Esophagus mucosa (tissue), 1 donor: ENCODE results near the gene DIP2B. TPM values are rescaled to one million over a fixed set of nuclear protein-coding genes. Genes with fewer than 3 reads are reported as not detected.
A peak's percentile ranks its signal among the peaks of the same experiment; 100 is the strongest.
"Not testable (repeated sequence)": the region's sequence is repeated elsewhere in the genome, so short reads cannot be mapped to it uniquely, and the experiment has no call there.

Experiments used
- ATAC-seq: fragments of 200-7000 bp; cut with Tn5 transposase; one replicate; pipeline ENCODE4 v1.9.1; 2020
- total RNA-seq: library from RNA; stranded (reverse); gene quantifications from one replicate; pipeline ENCODE4 v1.2.4, GENCODE V29; 2023
- donor health status: DM: yes; HTN: yes; CAD: no.

DIP2B gene
- total RNA-seq, 1 donor from 2014 or later: 35.3 TPM

DNA sequence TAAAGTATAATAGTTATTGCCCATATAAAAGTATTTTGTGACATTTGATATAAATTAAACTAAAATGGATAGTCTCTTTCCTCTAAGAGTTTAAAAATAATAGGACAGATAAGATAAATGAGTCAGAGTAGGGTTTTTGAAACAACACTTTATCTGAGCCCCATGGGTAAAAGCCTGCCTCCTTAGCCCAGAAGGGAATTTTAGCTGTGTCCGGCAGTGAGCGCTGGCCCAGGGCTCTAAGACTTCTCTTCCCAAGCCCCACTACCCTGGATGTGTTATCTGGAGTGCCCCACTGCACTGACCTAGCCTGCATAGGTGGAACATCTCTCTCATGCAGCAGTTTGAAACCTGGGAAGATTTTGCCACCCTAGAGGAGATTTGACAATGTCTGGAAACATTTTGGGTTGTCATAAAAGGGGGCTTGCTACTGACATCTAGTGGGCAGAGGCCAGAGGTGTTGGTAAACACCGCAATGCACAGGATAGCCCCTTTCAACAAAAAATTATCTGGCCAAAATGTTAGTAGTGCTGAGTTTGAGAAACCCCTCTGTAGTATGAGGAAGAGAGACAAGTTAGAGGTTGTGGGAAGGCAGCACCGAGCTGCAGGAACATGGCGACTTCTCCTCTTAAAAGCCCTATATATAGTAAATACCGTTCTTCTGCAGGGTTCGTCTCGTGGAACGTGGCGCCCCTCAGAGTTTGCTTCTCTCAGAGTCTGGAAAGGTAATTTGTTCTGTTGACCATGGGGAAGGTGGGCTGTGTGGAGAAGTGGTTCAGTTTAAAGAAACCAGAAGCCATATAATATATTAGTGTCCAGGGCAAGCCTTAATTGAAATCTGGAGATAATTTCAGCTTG is 229.9 kb downstream of the DIP2B start:
- ATAC-seq: peak; percentile 17

DNA sequence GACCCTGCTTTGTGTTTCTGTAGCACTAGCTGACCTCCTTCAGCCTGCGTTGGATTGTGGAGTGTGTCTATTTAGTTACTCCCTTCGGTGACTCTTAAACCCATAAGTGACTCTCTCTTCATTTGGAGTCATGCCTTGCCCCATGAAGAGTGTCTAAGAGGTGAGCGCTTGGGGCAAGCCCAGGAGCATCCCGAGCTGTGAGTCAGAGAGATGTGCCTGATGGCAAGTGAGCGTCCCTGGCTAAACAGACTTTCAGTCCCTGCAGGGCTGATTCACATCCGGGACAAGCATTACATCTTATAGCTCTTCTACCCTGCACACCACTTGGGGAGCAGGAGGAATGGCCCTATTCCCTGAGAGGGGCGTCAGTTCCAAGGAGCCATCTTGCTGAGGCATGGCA is 234.8 kb downstream of the DIP2B start:
- peak; percentile 20 for ATAC-seq

DNA sequence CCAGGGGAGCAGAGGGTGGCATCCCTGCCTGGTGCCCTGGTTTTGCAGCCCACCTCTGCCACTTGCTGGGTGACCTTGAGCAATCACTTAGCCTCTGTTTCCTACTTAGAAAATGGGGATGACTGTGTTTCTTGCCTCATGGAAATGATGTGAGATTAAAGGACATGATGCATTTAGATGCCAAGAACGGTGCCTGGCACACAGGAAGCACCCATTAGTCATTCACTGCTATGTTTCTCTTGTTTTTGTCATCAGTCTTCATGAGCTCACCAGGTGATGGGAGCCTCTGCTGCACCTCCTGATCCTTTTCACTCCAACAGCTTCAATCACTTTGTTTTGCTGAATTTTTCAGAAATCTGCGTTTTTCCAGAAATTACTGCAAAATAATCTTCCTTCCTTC is 235.5 kb downstream of the DIP2B start:
- peak; percentile 26 for ATAC-seq

DNA sequence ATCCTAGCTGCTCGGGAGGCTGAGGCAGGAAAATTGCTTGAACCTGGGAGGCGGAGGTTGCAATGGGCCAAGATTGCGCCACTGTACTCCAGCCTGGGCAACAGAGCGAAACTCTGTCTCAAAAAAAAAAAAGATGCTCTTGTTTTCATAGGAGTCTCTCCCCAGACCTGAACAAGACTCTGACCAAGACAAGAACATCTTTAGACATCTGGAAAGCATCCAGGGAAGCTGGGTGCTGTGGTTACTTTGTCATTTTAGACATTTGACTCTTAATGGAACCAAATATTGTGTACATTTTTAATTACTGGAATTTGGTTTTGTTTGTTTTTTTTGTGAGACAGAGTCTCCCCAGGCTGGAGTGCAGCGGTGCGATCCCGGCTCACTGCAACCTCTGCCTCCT is 238.0 kb downstream of the DIP2B start:
- no peak for ATAC-seq

DNA sequence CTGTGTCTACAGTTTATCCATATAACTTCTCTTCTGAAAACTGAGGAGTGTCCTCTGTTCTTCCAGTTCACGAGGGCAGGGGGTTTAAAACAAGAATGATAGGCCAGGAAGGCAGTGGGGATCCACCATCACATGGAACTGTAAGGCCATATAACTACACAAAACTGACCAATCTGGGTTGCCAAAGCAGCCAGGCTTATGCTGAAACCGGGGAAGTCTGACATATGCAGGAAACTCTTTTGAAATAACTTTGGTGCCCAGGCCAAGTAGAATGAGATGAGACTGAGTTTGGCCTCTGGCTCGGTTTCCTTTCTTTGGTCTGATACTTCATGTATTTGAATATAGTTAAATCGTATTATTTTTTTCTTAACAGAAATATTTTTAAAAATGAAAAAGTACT is 241.1 kb downstream of the DIP2B start:
- no peak for ATAC-seq

DNA sequence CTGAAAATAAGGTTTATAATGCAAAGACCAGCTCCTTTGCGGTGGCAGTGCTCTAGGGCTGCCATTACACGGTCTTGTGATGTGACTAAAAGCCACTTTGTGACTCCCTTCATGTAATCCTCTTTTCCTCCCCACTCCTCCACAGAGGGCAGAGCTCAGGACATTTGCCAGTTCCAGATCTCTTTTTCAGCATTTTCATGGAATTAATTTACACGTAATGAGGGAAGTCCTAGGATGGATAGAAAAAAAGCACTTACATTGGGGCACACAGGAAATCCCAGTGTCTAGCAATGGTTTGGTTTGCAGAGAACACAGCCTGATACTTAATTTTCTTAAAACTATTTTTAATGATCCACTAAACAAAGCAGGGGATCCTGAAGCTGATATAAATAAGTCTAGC is 241.6 kb downstream of the DIP2B start:
- ATAC-seq: no peak

DNA sequence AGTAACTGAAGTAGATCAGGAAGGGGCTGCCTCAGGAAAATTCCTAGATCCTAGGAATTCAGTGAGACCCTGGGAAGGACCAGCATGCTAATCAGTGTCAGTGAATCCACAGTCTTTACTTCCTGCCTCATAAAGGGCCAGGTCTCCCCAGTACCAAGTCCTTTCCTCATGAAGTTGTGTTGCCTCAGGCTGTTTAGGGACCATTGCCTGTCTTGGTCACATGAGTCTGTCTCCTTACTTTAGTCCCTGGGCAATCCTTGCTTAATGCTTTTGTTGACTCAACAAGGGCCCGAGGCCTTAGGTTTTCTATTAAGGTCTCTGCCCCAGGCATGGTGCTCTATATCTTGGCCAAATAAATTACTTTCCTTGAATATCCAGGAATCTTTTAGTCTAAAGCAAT is 243.0 kb downstream of the DIP2B start:
- ATAC-seq: no peak

DNA sequence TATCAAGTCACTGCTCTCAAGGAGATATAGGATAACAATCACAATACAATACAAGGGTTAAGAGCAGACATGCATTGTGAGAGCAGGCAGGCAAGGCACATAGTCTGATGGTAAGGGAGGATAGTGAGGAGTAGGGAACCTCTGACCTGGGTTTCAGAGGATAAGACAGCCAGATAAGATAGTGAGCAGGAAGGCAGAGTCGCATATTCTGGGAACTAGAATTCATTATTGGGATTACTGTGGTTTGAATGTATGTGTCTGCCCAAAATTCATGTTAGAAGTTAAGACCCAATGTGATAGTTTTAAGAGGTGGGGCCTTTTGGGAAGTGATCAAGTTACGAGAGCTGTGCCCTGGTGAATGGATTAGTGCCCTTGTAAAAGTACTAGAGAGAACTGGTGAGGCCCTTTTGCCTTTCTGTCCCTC is 244.7 kb downstream of the DIP2B start:
- ATAC-seq: no peak

DNA sequence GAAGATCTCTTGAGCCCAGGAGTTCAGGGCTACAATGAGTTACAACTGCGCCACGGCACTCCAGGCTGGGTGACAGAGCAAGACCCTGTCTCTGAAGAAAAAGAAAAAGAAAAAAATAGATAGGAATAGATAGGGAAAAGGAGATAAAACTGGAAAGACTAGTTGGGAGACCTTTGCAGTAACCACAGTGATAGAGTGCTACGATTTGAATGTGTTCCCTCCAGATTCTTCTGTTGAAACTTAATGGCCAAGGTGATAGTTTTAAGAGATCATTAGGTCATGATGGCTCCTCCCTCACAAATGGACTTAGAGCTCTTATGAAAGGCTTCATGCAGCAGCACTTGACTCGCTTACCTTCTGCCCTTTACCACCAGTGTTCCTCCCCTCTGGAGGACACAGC is 245.6 kb downstream of the DIP2B start:
- peak; percentile 7 for ATAC-seq

DNA sequence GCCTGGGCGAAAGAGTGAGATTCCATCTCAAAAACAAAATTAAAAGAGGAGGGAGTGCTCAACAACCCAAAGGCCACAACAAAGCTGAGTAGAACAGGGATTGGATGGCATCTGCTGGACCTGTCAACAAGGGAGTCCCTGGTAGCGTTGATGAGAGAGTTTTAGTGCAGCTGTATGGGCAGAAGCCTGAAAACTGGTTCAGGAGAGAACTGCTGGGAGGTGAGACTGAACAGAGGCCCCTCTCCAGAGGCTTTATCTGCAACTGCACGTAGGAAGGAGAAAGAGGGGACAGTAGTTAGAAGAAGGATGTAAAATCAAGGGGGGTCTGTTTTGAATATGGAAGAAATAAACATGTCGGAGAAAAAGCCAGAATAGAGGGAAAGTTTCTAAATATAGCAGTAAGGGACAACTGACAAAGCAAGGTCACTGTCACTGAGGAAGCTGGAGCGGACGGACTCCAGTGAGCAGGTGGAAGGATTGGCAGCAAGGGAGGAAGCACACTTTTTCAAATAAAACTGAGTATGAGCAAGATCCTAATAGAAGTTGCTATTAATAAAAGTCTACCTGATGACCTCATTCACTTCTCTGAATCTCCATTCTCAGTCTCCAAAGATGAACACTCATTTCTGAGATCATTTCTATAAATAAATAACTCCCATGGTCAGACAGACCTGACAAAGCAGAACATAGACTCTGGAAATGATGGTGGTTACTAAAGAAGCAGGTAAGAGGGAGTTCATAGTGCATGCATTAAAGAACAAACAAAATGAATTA is 247.3 kb downstream of the DIP2B start:
- ATAC-seq: no peak

DNA sequence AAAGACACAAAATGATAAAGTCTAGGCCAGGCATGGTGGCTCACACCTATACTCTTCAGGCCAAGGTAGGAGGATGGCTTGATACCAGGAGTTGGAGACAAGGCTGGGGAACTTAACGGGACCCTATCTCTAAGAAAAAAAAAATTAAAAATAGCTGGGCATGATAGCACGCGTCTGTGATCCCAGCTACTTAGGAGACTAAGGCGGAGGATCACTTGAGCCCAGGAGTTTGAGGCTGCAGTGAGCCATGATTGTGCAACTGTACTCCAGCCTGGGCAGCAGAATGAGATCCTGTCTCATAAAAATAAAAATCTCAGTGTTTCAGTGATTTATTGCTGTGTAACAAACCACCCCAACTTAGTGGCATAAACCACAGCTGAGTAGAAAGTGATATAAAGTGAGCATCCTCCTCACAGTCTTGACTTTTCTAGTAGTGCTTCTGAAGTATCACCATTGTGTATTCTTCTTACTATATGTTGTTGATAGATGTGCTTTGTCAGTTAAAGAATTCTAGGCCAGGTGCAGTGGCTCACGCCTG is 248.5 kb downstream of the DIP2B start:
- ATAC-seq: no peak

DNA sequence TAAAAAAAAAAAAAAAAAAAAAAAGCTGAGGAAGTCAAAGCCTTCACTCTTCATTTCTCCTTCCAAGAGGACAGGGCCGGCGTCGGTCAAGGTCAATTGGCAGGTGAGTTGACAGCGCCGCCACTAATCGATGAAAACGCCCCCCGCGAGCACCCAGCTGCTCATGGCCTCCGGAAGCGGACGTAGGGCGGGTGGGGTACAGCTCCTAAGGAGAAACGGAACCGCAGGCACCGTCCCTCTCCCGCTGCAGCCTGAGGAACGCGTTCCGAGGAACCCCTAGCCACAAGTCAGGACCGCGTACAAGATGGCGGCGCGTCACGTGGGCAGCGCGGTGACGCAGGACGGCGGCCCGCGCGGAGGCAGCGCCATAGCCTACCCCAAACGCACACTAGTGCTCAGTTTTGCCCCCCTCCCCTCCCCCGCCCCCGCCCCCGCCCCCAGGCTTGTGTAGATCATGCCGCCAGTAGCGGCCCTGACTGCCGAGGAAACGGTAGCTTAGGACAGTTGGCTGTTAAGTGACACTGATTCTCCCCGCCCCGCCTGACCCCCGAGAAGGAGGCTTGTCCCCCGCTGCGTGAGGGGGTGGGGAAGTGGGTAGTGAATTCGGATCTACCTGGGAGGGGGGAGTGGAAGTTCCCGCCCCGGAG is 259.0 kb downstream of the DIP2B start, which contains the start of gene ATF1:
ATF1 (plus strand) TSS at position 463 of the 647 bp plus-strand sequence. CDS start 16,045 bp downstream, outside the sequence.
- peak; percentile 93 for ATAC-seq

DNA sequence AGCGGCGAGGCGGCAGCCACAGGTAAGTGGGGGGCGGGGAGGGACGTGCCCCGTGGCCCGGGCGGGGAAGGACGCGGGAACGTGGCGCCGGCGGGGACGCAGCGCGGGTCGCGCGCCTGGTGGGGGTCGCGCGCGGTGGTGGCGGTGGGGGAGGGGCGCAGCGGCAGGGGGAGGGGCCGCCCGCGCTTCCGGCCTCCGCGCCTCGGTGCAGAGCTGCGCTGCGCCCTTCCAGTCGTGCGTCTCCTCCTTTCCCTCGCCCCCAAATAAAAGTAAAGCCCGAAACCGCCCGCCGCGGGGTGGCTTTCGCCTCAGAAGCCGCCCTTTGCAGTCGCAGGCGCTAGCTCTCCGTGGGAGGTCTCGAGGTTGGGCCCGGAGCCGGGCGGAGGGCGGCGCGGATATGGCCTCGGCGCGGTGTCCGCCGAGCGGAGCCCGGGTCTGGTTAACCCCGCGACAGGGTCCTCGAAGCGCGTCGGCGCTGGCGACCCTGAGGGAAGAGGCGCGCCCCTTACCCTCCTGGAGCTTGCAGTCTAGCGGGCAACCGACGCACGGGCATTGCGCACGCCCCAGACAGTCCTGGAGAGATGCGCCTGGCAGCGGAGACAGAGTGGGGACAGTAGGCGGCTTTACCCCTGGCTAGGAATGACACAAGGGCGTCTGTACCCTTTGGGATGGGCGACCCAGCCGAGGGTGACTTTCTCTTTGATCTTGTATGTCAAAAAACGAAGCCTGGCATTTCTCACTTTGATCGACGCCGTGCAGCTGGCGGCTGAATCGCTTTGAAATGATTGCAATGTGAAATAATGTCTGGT is 259.7 kb downstream of the DIP2B start:
- ATAC-seq: peak; percentile 76

DNA sequence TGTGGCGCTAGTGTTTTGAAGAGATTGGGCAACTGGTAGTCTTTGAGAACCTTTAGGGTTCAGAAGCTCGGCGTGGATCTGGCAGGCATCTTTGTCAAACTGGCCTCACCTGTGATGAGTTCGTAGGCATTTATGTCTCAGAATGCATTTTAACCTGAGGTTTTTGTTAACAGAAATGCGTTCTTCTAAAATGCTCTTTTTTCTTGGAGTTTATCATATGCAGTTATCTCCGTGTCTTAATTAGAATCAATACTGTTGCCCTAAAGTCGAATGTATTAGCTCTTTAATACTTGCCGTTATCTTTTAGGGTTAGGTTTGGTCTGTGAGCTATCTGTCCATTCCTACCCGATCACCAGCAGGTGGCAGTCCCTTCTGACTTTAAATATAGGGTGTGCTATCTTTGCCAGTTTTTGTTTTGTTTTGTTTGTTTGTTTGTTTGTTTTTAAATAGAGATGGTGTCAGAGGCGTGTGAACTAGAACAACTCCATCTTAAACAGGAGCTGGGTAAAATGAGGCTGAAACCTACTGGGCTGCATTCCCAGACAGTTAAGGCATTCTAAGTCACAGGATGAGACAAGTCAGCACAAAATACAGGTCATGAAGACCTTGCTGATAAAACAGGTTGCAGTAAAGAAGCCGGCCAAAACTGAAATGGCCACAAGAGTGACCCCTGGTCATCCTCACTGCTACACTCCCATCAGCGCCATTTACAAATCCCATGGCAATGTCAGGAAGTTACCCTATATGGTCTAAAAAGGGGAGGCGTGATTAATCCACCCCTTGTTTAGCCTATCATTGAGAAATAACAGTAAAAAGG is 260.5 kb downstream of the DIP2B start:
- peak; percentile 26 for ATAC-seq

DNA sequence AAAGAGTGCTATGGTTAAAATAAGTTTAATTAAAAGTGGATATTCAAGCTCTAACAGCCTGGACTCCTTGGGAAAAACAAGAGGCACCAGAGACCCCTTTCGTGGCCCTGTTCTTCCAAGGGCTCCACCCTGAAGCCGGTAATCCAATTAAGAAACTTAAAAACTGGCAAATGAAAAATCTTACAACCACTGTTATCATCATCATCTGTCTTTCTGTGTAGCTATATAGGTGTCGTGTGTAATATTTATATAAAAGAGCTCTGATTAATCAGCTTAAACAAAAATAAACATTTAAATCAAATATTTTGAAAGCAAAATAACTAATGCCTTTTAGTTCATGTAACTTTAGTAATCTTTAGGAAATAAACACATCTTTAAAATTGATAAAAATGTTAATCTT is 263.6 kb downstream of the DIP2B start:
- no peak for ATAC-seq

DNA sequence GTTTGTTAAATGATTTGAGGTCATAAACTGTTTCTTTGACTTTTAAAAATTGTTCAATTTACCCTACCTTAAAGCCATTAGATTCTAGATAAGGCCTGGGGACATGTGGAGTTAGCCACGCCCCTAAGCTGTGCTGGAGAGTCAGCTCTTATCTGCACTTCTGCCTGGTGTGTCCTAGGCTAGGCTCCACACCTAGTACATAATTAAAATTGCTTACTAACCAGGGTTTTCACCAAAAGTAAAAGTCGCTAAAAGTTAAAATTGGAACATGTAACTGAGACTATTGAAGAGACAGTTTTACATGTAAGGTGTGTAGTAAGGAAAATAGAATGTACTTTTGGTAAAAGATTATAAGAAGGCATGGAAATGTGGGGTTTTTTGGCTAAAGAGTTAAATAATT is 264.0 kb downstream of the DIP2B start:
- ATAC-seq: not testable (repeated sequence)

DNA sequence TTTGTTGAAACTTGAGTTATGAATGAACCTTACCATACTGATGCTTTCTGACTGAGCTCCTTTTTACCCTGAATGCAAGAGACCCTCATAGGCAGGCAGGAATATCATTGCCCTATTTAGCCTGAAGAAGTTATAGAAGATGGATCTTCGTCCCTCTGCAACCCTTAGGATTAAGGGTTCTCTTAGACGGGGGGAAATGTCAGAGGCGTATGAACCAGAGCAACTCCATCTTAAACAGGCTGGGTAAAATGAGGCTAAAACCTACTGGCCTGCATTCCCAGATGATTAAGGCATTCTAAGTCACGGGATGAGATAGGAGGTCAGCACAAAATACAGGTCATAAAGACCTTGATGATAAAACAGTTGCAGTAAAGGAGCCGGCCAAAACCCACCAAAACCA is 266.6 kb downstream of the DIP2B start:
- ATAC-seq: no peak

DNA sequence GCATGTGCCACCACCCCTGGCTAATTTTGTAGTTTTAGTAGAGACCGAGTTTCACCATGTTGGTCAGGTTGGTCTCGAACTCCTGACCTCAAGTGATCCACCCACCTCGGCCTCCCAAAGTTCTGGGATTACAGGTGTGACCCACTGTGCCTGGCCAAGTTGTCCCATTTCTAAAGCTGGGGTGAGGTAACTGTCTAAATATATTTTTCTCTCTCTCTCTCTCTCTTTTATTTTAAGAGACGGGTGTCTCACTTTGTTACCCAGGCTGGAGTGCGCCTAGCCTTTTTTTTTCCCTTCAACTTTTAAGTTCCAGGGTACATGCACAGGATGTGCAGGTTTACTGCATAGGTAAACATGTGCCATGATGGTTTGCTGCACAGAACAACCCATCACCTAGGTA is 267.7 kb downstream of the DIP2B start:
- ATAC-seq: no peak

DNA sequence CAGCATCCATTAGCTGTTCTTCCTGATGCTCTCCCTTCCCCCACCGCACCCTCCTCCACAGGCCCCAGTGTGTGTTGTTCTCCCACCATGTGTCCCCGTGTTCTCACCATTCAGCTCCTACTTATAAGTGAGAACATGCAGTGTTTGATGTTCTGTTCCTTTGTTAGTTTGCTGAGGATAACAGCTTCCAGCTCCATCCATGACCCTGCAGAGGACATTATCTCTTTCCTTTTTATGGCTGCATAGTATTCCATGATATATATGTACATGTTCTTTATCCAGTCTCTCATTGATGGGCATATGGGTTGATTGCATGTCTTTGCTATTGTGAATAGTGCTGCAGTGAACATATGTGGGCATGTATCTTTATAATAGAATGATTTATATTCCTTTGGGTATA is 268.1 kb downstream of the DIP2B start:
- ATAC-seq: no peak

DNA sequence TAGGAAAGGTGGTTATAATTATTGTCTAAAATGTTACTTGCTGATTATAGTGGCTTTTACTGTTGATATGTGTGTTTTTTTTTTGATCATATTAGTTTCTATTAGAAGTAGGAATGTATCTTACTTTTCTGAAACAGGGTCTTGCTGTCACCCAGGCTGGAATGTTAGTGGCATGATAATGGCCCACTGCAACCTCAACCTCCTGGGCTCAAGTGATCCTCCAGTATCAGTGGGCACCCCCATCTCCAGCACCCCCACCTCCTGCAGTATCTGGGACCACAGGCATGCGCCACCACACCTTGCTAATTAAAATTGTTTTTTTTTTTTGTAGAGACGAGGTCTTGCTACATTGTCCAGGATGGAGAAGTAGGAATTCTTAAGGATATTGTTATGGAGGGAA is 270.5 kb downstream of the DIP2B start:
- ATAC-seq: no peak
